ENCODE data around the gene GATA1. TPM values are rescaled to one million over a fixed set of nuclear protein-coding genes. Genes with fewer than 3 reads are reported as not detected.

The GATA1 gene
- total RNA-seq, 1 experiment from 2014 or later: 0.34 TPM

- RAD21 ChIA-PET (ENCODE audit: low non-redundant PET in 1 of 2, low total read pairs in 2 of 2, uncharacterized antibody in 2 of 2, unreplicated experiment in 2 of 2): no interaction called here
- ATAC-seq: no peak
- no peak for DNase-seq (ENCODE audit: low read depth, low spot score)
- intact Hi-C loops (cut with micrococcal nuclease): no loop called here
- Histone ChIP-seq H3K4me1 (ENCODE audit: control insufficient read depth in 1 of 2, insufficient read depth in 2 of 2, low read length in 2 of 2) (no peaks in the 10 kb centered on the region), H2AFZ (ENCODE audit: low read depth, low read length, poor library complexity, severe bottlenecking) (no peak within 1 kb of the TSS), H3K79me2 (ENCODE audit: insufficient read depth, low read length) (no peaks in the 10 kb centered on the region), H3K9ac (ENCODE audit: low read length) (no peak within 1 kb of the TSS), H3K4me3 (replicated peaks in 1 of 2; ENCODE audit: low read depth in 1 of 2, low read length in 2 of 2) (no peak within 1 kb of the TSS), H3K4me2 (ENCODE audit: low read length) (no peak within 1 kb of the TSS), H3K27ac (ENCODE audit: low read depth, low read length) (no peak within 1 kb of the TSS), H3K9me2 (ENCODE audit: insufficient read depth) (no peaks in the 10 kb centered on the region), H4K20me1 (ENCODE audit: insufficient read depth) (no peaks in the 10 kb centered on the region), H3K36me3 (ENCODE audit: control insufficient read depth in 1 of 2, insufficient read depth in 2 of 2, low read length in 2 of 2) (no peaks in the 10 kb centered on the region), H3K9me3 (ENCODE audit: control insufficient read depth in 1 of 2, insufficient read depth in 1 of 2, low read depth in 1 of 2, low read length in 2 of 2) (no peaks in the 10 kb centered on the region), H3K27me3 (ENCODE audit: insufficient read depth, low read length) (no peaks in the 10 kb centered on the region)
- no TSS peak for BruUV-seq (replicated peaks)
- POLR2A ChIA-PET: no interaction called here
- CTCF ChIA-PET: no interaction called here
- TF ChIP-seq EGR1 (IDR thresholded peaks at IDR 0.05; ENCODE audit: low read depth): no peak
- TF ChIP-seq MAX (IDR thresholded peaks at IDR 0.05): no peak
- no peak for TF ChIP-seq CEBPB (IDR thresholded peaks at IDR 0.05; ENCODE audit: low read depth)
- no peak for TF ChIP-seq ELF1 (IDR thresholded peaks at IDR 0.05; ENCODE audit: borderline replicate concordance, low read depth)
- TF ChIP-seq CBX3 (IDR thresholded peaks at IDR 0.05; ENCODE audit: low read depth): no peak
- no peak for TF ChIP-seq ZNF274 (IDR thresholded peaks at IDR 0.05; ENCODE audit: low read depth, low read length)
- no peak for TF ChIP-seq FOSL1 (IDR thresholded peaks at IDR 0.05; ENCODE audit: low read depth)
- TF ChIP-seq JUND (IDR thresholded peaks at IDR 0.05): no peak
- no peak for TF ChIP-seq POLR2A (IDR thresholded peaks at IDR 0.05; ENCODE audit: borderline replicate concordance, extremely low read depth, insufficient read depth, insufficient read length)
- no peak for TF ChIP-seq EZH2phosphoT487 (IDR thresholded peaks at IDR 0.05; ENCODE audit: borderline replicate concordance)
- TF ChIP-seq, protein P1, sequence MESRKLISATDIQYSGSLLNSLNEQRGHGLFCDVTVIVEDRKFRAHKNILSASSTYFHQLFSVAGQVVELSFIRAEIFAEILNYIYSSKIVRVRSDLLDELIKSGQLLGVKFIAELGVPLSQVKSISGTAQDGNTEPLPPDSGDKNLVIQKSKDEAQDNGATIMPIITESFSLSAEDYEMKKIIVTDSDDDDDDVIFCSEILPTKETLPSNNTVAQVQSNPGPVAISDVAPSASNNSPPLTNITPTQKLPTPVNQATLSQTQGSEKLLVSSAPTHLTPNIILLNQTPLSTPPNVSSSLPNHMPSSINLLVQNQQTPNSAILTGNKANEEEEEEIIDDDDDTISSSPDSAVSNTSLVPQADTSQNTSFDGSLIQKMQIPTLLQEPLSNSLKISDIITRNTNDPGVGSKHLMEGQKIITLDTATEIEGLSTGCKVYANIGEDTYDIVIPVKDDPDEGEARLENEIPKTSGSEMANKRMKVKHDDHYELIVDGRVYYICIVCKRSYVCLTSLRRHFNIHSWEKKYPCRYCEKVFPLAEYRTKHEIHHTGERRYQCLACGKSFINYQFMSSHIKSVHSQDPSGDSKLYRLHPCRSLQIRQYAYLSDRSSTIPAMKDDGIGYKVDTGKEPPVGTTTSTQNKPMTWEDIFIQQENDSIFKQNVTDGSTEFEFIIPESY (IDR thresholded peaks at IDR 0.05; ENCODE audit: extremely low read depth, insufficient replicate concordance, low read length): no peak
Measured at GRCh38 chrX:48835524-48836329, 49.3 kb downstream of the GATA1 start, which contains the start of gene PCSK1N. Gene PCSK1N (minus strand): TSS chrX:48835610. CDS start chrX:48835532, 78 bp downstream.
